Stimulated activated CD8-positive, alpha-beta memory T cell treated with anti-CD3 and anti-CD28 coated beads, Interleukin-7, amount 100 ng/mL, for 24 hours (primary cell): Measurements from ENCODE around the gene SPRYD7.
A peak's percentile ranks its signal among the peaks of the same experiment; 100 is the strongest.
"Not testable (repeated sequence)": the region's sequence is repeated elsewhere in the genome, so short reads cannot be mapped to it uniquely, and the experiment has no call there.

Experiments used
- DNase-seq: peaks from one replicate; pipeline ENCODE4 v3.0.0-alpha.2; 2020; ENCODE audit warnings: low read depth

Gene SPRYD7, protein sequence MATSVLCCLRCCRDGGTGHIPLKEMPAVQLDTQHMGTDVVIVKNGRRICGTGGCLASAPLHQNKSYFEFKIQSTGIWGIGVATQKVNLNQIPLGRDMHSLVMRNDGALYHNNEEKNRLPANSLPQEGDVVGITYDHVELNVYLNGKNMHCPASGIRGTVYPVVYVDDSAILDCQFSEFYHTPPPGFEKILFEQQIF

DNA sequence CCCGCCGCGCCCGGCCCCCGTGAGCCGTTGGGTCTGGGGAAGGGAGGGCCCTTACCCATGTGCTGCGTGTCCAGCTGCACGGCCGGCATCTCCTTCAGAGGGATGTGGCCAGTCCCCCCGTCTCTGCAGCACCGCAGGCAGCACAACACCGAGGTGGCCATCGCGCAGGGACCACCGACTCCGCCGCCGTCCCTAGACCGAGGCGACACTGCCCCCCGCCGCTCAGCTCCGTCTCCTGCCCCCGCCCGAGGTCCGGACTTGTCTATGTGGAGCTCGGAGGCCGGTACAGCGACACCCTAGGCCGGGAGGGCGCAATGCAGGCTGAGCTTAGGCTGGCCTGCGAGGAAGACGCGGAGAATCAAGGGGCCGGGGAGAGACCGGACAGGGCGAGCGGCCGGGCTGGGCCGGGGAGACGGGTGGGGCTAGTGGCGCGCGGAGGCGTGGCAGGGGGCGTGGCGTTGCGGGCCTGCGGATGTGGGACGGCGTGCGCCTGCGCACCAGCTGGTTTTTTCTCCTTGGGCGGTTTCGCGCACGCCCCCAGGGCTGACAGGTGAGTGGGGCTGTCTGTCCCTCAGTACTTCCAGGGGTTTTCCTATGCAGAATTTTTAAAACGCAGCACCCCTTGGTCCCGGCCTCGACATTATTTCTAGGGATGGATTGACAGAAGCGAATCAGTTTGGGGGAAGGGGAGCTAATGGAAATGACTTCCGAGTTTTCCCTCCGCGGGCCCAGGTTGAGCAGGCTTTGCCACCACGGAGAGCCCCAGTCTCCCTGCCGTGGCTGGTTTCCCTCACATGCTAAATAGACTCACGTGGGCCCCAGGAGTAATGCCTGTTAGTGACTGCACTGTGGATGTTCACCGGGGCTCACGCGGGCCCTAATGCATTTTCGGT, at the start of gene SPRYD7:
TSS of gene SPRYD7 (minus strand) at position 266 of the 893 bp plus-strand sequence. CDS start at position 161, 105 bp downstream.
- DNase-seq: peak; percentile 94

DNA sequence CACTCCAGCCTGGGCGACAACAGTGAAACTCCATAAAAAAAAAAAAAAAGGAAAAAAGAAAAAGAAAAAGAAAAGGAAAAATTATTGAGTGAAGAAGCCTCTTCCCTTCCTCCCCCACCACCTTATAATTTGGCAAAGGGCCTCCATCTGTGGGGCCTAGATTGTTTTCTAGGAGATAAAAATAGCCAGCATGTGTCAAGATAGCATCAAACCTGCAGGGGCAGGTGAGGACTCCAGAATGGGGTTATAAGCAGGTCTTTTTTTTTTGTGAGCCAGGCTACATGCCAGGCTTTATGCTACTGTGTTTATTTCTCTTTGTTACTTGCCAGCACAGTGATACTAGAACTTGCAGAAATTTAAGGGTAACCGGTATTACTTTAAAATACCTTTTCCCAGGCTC, 49.0 kb upstream of the SPRYD7 start:
- DNase-seq: no peak

DNA sequence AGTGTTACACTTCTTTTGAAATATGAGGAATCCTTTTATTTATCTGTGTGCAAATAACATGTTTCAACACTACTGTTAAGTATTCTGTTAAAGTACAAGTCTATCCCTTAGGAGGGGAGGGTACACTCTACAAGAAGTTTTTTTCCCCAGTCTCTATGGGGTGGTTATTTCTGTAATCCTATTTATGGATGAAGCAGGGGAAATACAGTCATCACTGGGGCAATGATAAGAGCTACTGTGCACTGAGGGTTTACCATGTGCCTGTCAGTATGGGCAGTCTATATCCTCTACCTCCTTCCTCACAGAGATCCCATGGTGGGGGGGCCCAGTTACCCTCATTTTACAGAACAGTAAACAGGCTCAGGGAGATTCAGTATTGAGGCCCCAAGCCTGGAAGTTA, 44.1 kb upstream of the SPRYD7 start:
- no peak for DNase-seq

DNA sequence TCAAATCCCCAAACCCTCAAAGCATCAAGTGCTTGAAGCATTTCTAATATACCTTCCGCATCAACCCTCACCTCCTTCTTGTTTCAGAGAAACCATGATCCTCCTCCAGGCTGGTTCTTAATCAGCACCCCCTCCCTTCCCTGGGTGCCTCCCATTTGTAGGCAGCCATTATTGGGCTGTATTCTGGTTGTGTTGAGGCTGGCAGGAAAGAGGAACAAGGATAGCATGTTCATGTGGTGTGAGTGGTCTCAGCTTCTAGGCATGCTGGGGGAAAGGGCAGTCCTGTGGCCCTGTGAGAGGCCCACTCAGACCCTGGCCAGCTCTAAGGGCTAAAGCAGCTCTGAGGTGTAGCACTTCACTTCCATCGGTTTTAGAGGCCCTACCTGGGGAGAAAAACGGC, 41.9 kb upstream of the SPRYD7 start:
- DNase-seq: no peak

DNA sequence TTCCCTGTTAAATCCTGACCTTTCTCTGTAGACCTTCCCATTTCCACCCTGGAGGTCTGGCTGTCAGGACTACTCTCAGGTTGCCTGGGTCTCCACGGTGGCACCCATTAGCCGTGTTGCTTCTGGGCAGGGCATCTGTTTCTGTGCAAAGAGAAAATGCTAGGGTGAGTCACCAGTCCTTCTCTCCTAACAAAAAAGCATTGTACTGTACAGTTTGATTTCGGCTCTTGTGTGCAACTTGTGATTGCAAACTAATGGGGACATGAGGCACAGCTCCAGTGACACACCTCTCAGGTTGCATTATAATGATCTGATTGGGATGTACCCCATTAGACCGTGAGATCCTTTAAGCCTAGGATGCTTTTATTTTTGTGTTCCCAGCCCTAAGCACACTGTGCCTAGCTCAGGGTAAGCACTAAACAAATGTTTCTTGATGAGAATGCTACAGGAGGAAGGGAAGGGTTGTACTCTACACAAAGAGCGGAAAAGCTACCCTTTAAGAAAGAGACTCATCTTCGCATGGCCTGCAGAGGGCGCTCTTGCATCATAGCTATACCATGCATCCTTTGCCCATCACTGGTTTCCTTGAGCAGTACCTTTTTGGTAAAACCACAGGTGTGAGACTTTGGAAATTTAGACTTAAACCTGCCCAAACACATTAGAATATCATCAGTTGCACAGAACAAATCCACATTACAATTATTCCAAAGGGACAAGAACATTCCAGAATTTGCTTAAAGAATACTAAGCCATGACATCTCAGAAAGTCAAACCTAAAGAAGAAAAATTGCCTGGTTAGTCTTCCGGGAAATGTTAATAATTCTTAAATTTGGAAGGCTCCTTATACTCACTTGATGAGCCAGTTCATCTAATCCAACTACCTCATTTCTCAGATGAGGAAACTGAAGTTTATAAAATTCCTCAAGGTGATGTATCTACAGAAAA, 40.4 kb upstream of the SPRYD7 start:
- peak; percentile 57 for DNase-seq

DNA sequence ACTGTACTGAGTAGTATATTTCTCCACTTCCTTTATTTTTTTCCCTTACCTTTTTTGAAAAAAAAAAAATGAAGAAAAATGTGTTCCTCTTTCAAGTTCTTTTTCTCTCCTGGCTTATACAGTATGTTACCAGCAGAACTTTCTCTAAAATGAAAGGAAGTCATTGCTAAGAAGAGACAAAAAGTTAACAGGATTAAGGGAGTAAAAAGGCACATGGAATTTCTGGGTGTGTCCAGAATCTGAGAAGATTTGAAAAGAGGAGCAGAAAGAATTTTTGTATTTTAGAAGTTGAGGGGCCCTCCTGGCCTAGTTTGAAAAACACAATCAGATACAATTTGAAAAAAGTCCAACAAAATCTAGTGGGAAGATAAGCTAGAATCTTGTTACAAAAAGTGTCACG, 39.7 kb upstream of the SPRYD7 start:
- DNase-seq: no peak

DNA sequence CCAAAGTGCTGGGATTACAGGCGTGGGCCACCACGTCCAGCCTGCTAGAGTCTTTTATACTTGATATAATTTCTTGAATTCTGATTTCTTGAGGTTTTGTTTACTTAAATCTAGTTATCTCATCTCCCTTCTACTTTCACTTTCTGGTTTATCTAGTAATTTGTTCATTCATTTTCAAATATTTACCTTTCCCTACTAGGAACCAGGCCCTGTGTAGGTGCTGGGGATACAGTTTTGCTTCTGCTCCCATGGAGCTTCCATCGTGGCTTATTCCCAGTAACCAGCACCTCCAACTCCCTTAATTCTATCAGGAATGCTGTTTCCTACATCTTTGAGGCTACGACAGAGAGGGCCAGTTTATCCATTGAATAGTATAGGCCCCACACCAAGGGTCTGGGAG, 36.6 kb upstream of the SPRYD7 start:
- DNase-seq: no peak

DNA sequence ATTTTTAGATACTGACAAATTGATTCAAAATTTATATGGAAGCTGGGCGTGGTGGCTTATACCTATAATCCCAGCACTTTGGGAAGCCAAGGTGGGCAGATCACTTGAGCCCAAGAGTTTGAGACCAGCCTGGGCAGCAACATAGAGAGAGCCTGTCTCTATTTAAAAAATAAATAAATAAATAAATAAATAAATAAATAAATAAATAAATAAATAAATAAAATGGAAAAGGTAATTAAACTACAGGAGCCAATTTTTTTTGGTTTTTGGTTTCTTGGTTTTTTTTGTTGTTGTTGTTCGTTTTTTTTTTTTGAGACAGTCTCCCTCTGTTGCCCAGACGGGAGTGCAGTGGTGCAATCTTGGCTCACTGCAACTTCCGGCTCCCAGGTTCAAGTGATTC, 31.3 kb upstream of the SPRYD7 start:
- no peak for DNase-seq

DNA sequence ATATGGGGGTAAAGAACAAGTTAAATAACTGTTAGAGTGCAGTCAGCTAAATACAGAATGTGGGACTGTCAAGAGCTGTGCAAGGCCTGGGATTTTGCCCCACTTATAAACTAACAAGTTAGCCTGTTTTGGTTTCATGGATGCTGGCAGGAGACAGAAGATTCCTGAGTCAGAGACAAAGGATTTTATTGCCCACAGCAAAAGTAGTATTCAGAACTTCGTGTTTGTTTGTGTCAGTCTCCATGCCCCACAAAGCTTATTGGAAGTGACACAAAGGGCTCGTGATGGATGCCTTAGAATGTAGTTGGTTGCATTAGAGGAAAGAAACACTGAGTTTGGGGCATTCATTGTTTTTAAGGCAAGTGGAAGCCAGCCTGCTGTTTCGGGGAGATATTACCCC, 22.2 kb upstream of the SPRYD7 start:
- no peak for DNase-seq

DNA sequence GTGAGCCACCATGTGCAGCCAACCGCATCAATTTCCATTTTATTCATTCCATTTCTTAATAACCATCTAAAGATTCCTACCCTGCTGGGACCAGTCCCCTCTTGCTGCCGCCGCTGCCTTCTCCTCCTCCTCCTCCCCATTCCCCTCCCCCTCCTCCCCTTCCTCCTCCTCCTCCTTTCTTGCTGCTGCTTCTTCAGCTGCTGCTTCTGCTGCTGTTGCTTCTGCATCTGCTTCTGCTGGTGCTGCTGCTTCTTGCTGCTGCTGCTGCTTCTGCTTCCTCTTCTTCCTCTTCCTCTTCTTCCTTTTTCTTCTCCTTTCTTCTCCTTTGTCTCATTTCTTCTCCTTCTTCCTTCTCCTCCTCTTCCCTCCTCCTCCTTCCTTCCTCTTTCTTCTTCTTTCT, 20.0 kb upstream of the SPRYD7 start:
- no peak for DNase-seq

DNA sequence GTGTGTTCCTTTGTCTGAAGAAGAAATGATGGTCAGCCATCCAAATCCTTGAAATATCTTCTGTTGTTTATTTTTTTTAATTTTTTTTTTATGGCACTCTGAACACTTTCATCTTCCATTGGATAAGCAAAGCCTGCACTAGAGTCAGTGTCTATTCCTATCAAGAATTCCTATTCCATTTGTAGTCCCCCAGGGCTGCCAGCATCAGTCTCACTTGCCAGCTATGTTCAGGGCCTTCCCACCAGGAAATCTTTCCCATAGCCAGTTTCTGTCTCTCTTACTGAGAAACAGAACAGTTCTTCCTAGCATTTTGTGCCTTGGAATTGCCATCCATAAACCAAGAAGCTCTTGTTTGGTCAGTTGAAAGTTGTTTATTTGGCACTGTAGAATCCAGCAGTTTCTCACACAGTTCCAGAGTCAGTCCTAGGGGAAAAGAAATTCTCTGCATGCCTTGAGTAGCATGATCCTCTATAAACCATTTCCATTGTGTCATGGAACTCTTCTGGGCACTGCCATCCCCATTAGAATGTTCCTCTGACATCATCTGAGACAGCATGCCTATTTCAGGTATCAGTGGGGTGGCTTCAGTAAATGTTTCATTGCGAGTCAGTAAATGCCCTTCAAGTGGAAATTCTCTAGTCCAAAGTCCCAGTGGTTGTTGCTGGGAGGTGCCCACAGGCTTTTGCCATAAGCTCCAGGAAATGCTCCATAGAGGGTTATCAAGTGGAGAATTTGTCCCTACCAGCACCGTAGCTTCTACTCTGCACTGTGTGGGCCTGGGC, 18.7 kb upstream of the SPRYD7 start:
- no peak for DNase-seq

DNA sequence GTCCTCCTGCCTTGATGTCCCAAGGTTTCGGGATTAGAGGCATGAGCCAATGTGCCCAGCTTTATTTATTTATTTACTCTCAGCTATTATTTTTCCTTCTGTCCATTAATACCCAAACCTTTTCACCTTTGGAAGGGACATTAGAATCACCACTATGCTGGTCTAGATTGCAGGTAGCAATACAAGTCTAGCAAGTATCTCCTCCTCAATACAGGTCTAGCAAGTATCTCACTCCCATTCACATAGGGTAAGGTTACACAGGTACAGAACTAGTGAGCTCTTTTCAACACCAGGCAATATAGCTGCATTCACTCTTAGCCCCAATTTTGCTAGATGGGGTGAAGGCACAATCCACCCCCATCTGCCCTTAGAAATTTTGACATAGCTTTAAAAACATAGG, 17.4 kb upstream of the SPRYD7 start:
- DNase-seq: no peak

DNA sequence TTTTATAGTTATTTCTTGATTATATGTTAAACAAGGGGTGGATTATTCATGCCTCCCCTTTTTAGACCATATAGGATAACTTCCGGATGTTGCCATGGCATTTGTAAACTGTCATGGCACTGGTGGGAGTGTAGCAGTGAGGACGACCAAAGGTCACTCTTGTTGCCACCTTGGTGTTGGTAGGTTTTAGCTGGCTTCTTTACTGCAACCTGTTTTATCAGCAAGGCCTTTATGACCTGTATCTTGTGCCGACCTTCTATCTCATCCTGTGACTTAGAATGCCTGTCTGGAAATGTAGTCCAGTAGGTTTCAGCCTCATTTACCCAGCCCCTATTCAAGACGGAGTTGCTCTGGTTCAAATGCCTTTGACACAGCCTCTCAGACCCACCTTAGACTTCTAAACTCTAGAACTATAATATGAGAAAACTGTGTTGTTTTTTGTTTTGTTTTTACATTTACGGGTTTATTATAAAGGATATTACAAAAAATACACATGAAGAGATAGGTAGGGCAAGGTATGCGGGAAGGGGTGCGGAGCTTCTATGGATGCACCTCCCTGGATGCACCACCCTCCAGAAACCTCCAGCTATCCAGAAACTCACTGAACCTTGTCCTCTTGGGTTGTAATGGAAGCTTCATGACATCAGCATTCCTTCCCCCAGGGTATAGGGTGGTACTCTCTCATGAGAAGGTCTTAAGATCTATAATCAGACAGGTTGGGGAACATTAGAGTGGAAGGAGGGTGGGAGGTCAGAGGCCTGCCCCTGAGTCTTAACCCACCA, 15.8 kb upstream of the SPRYD7 start:
- no peak for DNase-seq

DNA sequence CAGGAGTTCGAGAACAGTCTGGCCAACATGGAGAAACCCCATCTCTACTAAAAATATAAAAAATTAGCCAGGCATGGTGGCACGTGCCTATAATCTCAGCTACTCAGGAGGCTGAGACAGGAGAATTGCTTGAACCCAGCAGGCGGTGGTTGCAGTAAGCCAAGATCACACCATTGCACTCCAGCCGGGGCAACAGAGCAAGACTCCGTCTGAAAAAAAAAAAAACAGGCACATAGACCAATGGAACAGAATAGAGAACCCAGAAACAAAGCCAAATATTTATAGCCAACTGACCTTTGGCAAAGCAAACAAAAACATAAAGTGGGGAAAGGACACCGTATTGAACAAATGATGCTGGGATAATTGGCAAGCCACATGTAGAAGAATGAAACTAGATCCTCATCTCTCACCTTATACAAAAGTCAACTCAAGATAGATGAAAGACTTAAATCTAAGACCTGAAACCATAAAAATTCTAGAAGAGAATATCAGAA, 12.7 kb upstream of the SPRYD7 start:
- DNase-seq: not testable (repeated sequence)

DNA sequence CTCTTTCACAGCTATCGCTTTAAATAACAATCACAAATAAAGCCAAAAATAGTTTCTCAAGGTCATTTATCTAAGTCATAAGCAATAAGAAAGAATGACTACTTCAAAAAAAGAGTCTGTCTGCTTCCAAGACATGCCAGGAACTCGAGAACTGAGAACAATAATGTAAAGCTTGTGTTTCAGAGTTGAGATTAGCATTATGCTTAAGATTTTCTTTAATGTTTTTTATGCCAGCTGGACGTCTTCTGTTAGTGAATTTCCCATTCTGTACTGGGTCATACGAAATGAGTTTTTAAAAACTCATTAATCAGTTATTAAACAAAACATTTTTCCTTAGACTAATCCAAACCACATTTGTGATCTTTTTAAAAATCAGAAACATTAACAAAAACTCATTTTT, 3.2 kb upstream of the SPRYD7 start:
- no peak for DNase-seq

DNA sequence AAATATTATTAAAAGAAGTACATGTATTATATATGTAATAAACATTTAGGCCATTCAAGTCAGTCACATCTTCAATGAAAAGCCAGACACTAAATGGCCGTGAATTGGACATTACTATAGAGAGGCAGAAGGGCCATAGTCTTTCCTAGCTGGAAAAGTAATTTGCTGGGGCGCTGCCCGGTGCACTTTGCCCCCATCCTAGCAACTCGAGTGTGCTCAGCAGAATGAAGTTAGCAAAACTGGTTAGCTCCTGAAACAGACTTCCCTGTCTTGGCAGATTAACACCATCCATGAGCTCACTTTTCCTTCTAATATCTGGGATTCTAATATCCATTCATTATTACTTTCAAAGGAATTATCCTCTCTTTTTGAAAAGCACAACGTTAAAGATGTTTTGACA, 2.8 kb upstream of the SPRYD7 start:
- no peak for DNase-seq

DNA sequence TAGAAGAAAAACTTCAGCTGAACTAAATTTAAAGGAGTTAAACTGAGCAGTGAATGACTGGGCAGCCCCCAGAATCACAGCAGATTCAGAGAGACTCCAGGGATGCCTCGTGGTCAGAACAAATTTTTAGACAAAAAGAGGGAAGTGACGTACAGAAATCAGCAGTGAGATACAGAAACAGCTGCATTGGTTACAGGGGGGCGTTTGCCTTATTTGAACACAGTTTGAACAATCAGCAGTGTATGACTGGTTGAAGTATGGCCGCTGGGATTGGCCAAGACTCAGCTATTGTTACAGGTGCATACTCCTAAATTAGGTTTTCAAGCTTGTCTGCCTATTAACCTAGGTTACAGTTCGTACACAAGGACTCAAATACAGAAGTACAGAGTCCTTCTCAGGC, 2.2 kb upstream of the SPRYD7 start:
- no peak for DNase-seq

DNA sequence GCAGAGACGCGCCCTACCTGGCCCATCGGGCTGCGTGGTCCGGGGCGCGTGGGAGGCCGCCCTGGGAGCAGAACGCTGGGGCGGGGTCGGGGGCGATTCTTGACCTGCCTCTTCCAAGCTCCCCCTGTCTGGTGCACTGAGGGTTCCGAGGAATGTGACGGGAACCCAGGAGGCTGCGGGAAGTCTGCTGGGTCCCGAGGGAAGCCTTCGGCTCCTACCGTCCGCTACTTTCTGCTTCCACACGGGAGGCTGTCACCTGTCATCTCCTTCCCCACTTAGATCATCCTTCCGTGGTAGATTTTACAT, 781 bp upstream of the SPRYD7 start:
- DNase-seq: peak; percentile 0

DNA sequence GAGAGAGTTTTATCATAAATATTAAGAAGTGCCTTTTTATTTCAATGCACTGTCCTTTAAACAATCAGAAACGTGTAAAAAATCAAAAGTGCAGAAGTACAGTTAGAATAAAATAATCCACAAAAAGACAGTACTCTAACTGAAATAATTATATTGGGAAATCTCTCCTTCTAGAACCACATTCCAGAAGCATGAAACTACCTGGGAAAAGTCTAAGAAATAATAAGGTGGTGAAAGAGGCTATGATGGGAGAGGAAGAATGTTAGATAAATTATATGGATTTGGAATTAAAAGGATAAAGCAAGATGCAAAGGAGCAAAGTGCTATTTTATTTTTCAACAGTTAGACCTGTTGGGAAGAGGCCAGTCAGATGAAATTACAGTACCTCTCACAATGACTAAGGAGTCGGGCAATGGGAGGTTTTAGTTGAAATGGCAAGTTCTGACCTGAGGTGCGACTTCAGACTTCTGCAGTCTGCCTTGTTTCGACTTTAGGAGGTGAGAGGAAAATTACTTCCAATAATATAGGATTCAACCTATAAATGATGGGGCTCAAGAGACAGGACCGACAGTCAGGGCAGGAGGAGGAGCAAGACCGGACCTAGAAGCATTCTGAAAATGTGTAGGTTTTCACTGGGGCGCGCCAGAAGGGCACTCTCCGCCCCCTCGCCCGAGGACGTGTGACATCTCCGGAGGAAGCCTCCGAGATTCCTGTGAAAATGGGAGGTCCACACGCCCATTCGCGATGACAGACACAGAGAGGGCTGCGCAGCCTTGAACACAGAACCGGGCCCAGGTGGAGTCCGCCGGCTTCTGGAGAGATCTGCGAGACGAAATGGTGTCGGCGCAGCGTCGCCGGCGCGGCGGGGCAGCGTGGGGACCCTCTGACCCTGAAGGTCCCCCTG, 717 bp downstream of the SPRYD7 start:
- DNase-seq: peak; percentile 1

DNA sequence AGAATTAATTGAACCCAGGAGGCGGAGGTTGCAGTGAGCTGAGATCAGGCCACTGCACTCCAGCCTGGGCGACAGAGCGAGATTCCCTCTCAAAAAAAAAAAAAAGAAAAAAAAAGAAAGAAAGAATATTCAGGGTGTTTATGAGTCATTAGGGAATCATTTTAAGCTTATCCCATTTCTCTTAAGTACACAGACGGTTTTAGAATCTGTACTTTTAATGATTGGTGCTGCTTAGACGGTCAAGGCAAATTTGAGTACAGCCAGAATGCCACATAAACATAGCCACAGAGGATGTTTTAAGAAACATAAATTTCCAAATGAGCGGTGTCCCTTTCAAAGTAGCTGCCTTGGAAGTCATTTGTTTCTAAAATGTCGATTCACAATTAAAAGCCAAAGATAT, 2.6 kb downstream of the SPRYD7 start:
- no peak for DNase-seq
